Liver (tissue), 9 donors: ENCODE data around the gene RASGRF2. TPM values are rescaled to one million over a fixed set of nuclear protein-coding genes. Genes with fewer than 3 reads are reported as not detected.

Experiments
- DNase-seq: peaks from one replicate; pipeline ENCODE4 v3.0.0-alpha.2; 2017; ENCODE audit warnings: low spot score
- H3K27ac ChIP-seq, 2 donors: one replicate each; pipeline ENCODE4 v1.7.0; 2013; ENCODE audit warnings: inconsistent platforms in 2 of 2, low read length in 2 of 2, control low read depth in 1 of 2, low read depth in 1 of 2, mild to moderate bottlenecking in 1 of 2
- H3K27me3 ChIP-seq, 4 donors: one replicate each; pipeline versions ENCODE4 v1.6.1 to v1.7.0; 2013; ENCODE audit warnings: low read length in 3 of 4, inconsistent platforms in 1 of 4, mild to moderate bottlenecking in 1 of 4, moderate library complexity in 1 of 4; ENCODE audit not compliant: control insufficient read depth in 4 of 4, insufficient read depth in 4 of 4
- H3K36me3 ChIP-seq, 4 donors: one replicate each; pipeline versions ENCODE4 v1.6.1 to v1.7.0; 2013; ENCODE audit warnings: low read length in 3 of 4, mild to moderate bottlenecking in 3 of 4, low read depth in 1 of 4, moderate library complexity in 1 of 4; ENCODE audit not compliant: control insufficient read depth in 4 of 4, insufficient read depth in 3 of 4
- H3K4me1 ChIP-seq, 4 donors: one replicate each; pipeline versions ENCODE4 v1.6.1 to v1.7.0; 2013; ENCODE audit warnings: low read length in 3 of 4, mild to moderate bottlenecking in 3 of 4, moderate library complexity in 1 of 4; ENCODE audit not compliant: control insufficient read depth in 4 of 4, insufficient read depth in 4 of 4
- H3K4me3 ChIP-seq, 3 donors: one replicate each; pipeline versions ENCODE4 v1.6.1 to v1.7.0; 2013; ENCODE audit warnings: low read length in 3 of 3, control low read depth in 1 of 3, low read depth in 1 of 3, mild to moderate bottlenecking in 1 of 3
- H3K9ac ChIP-seq, 2 donors: one replicate each; pipeline ENCODE4 v1.7.0; 2013; ENCODE audit warnings: low read length in 2 of 2, mild to moderate bottlenecking in 2 of 2, moderate library complexity in 2 of 2, control low read depth in 1 of 2, low read depth in 1 of 2
- H3K9me3 ChIP-seq, 4 donors: one replicate each; pipeline versions ENCODE4 v1.6.1 to v1.7.0; 2013; ENCODE audit warnings: low read length in 3 of 4; ENCODE audit not compliant: control insufficient read depth in 4 of 4
- ATF3 ChIP-seq: IDR thresholded peaks from 2 replicates; pipeline ENCODE4 v1.6.1; 2016; ENCODE audit warnings: antibody characterized with exemption
- FOXA1 ChIP-seq: IDR thresholded peaks from 2 replicates; pipeline ENCODE4 v1.6.1; 2016; ENCODE audit warnings: antibody characterized with exemption
- FOXA2 ChIP-seq: IDR thresholded peaks from 2 replicates; pipeline ENCODE4 v1.6.1; 2016; ENCODE audit warnings: antibody characterized with exemption
- GABPA ChIP-seq, 2 donors: IDR thresholded peaks in 1 of 2; conservative IDR thresholded peaks in 1 of 2; 2 replicates each; pipeline ENCODE4 v1.6.1; 2016; ENCODE audit warnings: antibody characterized with exemption in 2 of 2, mild to moderate bottlenecking in 1 of 2, moderate library complexity in 1 of 2
- HNF4A ChIP-seq, 2 donors: conservative IDR thresholded peaks; 2 replicates each; pipeline ENCODE4 v1.6.1; 2016; ENCODE audit warnings: antibody characterized with exemption in 2 of 2, mild to moderate bottlenecking in 2 of 2
- HNF4G ChIP-seq: IDR thresholded peaks from 2 replicates; pipeline ENCODE4 v1.6.1; 2016; ENCODE audit warnings: antibody characterized with exemption
- JUND ChIP-seq, 2 donors: IDR thresholded peaks; 2 replicates each; pipeline ENCODE4 v1.6.1; 2016; ENCODE audit warnings: antibody characterized with exemption in 2 of 2
- RAD21 ChIP-seq, 2 donors: IDR thresholded peaks; 2 replicates each; pipeline ENCODE4 v1.6.1; 2016; ENCODE audit warnings: antibody characterized with exemption in 2 of 2, mild to moderate bottlenecking in 2 of 2
- REST ChIP-seq: IDR thresholded peaks from 2 replicates; pipeline ENCODE4 v1.6.1; 2016; ENCODE audit warnings: antibody characterized with exemption, mild to moderate bottlenecking
- RXRA ChIP-seq, 2 donors: IDR thresholded peaks; 2 replicates each; pipeline ENCODE4 v1.6.1; 2017 to 2018; ENCODE audit warnings: antibody characterized with exemption in 2 of 2, mild to moderate bottlenecking in 1 of 2
- SP1 ChIP-seq: IDR thresholded peaks from 2 replicates; pipeline ENCODE4 v1.6.1; 2018; ENCODE audit warnings: antibody characterized with exemption, mild to moderate bottlenecking
- TAF1 ChIP-seq: conservative IDR thresholded peaks from 2 replicates; pipeline ENCODE4 v1.6.1; 2016; ENCODE audit warnings: antibody characterized with exemption, mild to moderate bottlenecking
- YY1 ChIP-seq: IDR thresholded peaks from 2 replicates; pipeline ENCODE4 v1.6.1; 2016; ENCODE audit warnings: antibody characterized with exemption, mild to moderate bottlenecking
- ZBTB33 ChIP-seq: IDR thresholded peaks from 2 replicates; pipeline ENCODE4 v1.6.1; 2016; ENCODE audit warnings: antibody characterized with exemption
- WGBS: extraction: QIAGEN DNeasy Blood & Tissue Kit; methylation state at CpG from one replicate; pipeline ENCODE4 v1.1.7; 2013; 5-methylcytosine and 5-hydroxymethylcytosine counted together
- polyA plus RNA-seq, 2 donors: library from polyadenylated mRNA; stranded (reverse) in 1 of 2; unstranded in 1 of 2; fragments of 200-250 nt in 1 of 2; fragments of >200 nt in 1 of 2; fragmentation: Nextera tagmentation in 1 of 2; extraction: Ambion mirVana in 1 of 2; gene quantifications; one replicate each; pipeline versions ENCODE4 v1.2.1 to v1.2.3, GENCODE V29; 2013 to 2015
- total RNA-seq, 2 donors: library from RNA; depleted of rRNA; stranded (reverse); fragments of >200 nt; gene quantifications; one replicate each; pipeline ENCODE4 v1.2.3, GENCODE V29; 2014
- donor health status: healthy.
- donor health status: healthy.
- donor health status: healthy.
- donor health status: healthy.
- donor health status: healthy.

The RASGRF2 gene
- total and polyA plus RNA-seq, 4 donors: 0.12 to 3.3 (median 0.23) TPM

GRCh38 chr5:80982093-80982492 is 21.9 kb downstream of the RASGRF2 start:
- Histone ChIP-seq H3K27me3 (no peaks in the 10 kb centered on the region), H3K4me1 (no peaks in the 10 kb centered on the region), H3K9ac (no peak overlapping the region), H3K4me3 (no peak overlapping the region), H3K36me3 (no peaks in the 10 kb centered on the region), H3K27ac (no peak overlapping the region), H3K9me3 (no peaks in the 10 kb centered on the region)
- DNase-seq: no peak
- TF ChIP-seq JUND (IDR thresholded peaks at IDR 0.05) (no peak), RAD21 (IDR thresholded peaks at IDR 0.05) (no peak), SP1 (no peak)
- 79% methylated on average over 4 of the region's 4 CpGs for WGBS

GRCh38 chr5:80985600-80986228 is 25.6 kb downstream of the RASGRF2 start:
- WGBS: 52% methylated on average over 2 of the region's 2 CpGs
- no peak overlapping the region for H3K4me3 ChIP-seq
- H3K36me3 ChIP-seq: no peaks in the 10 kb centered on the region
- TF ChIP-seq SP1 (peak; percentile 8), ATF3 (no peak)
- H3K9ac ChIP-seq: no peak overlapping the region
- H3K27me3 ChIP-seq: no peaks in the 10 kb centered on the region
- H3K9me3 ChIP-seq: no peaks in the 10 kb centered on the region
- DNase-seq: no peak
- no peaks in the 10 kb centered on the region for H3K4me1 ChIP-seq
- H3K27ac ChIP-seq: no peak overlapping the region

- Histone ChIP-seq H3K4me3 (no peak overlapping the region), H3K27me3 (no peaks in the 10 kb centered on the region), H3K9ac (no peak overlapping the region), H3K27ac (no peak overlapping the region), H3K4me1 (no peaks in the 10 kb centered on the region), H3K36me3 (no peaks in the 10 kb centered on the region), H3K9me3 (no peaks in the 10 kb centered on the region)
- DNase-seq: no peak
- 94% methylated on average over 3 of the region's 3 CpGs for WGBS
- TF ChIP-seq HNF4A (conservative IDR thresholded peaks at IDR 0.05) (no peak), YY1 (no peak), FOXA1 (no peak), ZBTB33 (no peak), ATF3 (no peak), SP1 (no peak), RAD21 (IDR thresholded peaks at IDR 0.05) (no peak), RXRA (IDR thresholded peaks at IDR 0.05) (no peak)
These were observed 26.2 kb downstream of the RASGRF2 start for GRCh38 chr5:80986382-80986781.

GRCh38 chr5:80987078-80987766 is 27.1 kb downstream of the RASGRF2 start:
- no peak overlapping the region for H3K4me3 ChIP-seq

More at GRCh38 chr5:80987078-80987766, 27.1 kb downstream of the RASGRF2 start:
- H3K27ac ChIP-seq: no peak overlapping the region
- H3K36me3 ChIP-seq: no peaks in the 10 kb centered on the region
- no peak overlapping the region for H3K9ac ChIP-seq
- no peak for DNase-seq
- TF ChIP-seq HNF4G: no peak
- no peak for TF ChIP-seq SP1
- TF ChIP-seq TAF1: no peak
- no peak for TF ChIP-seq GABPA (IDR thresholded peaks at IDR 0.05 in 1 of 2, conservative IDR thresholded peaks at IDR 0.05 in 1 of 2)
- TF ChIP-seq HNF4A (conservative IDR thresholded peaks at IDR 0.05): no peak
- no peak for TF ChIP-seq FOXA1
- no peak for TF ChIP-seq REST
- no peak for TF ChIP-seq FOXA2
- TF ChIP-seq RAD21 (IDR thresholded peaks at IDR 0.05): no peak
- H3K4me1 ChIP-seq: no peaks in the 10 kb centered on the region
- WGBS: 78% methylated on average over 7 of the region's 7 CpGs
- H3K9me3 ChIP-seq: no peaks in the 10 kb centered on the region
- no peaks in the 10 kb centered on the region for H3K27me3 ChIP-seq
